Hepatocyte (in vitro differentiated cells): ENCODE results near the gene FLYWCH1. TPM values are rescaled to one million over a fixed set of nuclear protein-coding genes. Genes with fewer than 3 reads are reported as not detected.

Experiments
- DNase-seq: peaks from one replicate; pipeline ENCODE4 v3.0.0-alpha.2; 2016; ENCODE audit warnings: low spot score
- H2AFZ ChIP-seq: fragments of 200-600 bp; sonication (generic); 2 replicates; pipeline ENCODE4 v1.6.0; 2016; ENCODE audit warnings: antibody characterized with exemption, mild to moderate bottlenecking
- H3K27ac ChIP-seq: fragments of 200-600 bp; sonication (generic); 2 replicates; pipeline ENCODE4 v1.5.1; 2016; ENCODE audit warnings: mild to moderate bottlenecking
- H3K27me3 ChIP-seq: fragments of 200-600 bp; sonication (generic); 2 replicates; pipeline ENCODE4 v1.6.1; 2016
- H3K36me3 ChIP-seq: fragments of 200-600 bp; sonication (generic); replicated peaks from 2 replicates; pipeline ENCODE4 v1.5.1; 2016; ENCODE audit warnings: low read depth; ENCODE audit not compliant: insufficient read depth
- H3K4me1 ChIP-seq: fragments of 200-600 bp; sonication (generic); 2 replicates; pipeline ENCODE4 v1.5.1; 2016; ENCODE audit warnings: mild to moderate bottlenecking, moderate library complexity; ENCODE audit not compliant: insufficient read depth
- H3K4me2 ChIP-seq: fragments of 200-600 bp; sonication (generic); 2 replicates; pipeline ENCODE4 v1.6.0; 2016
- H3K4me3 ChIP-seq: fragments of 200-600 bp; sonication (generic); 2 replicates; pipeline ENCODE4 v1.5.1; 2016; ENCODE audit warnings: mild to moderate bottlenecking
- H3K79me2 ChIP-seq: fragments of 200-600 bp; sonication (generic); 2 replicates; pipeline ENCODE4 v1.6.0; 2017; ENCODE audit warnings: mild to moderate bottlenecking
- H3K9me2 ChIP-seq: fragments of 200-600 bp; sonication (generic); replicated peaks from 2 replicates; pipeline ENCODE4 v1.6.0; 2017; ENCODE audit warnings: mild to moderate bottlenecking; ENCODE audit not compliant: insufficient read depth
- H3K9me3 ChIP-seq: fragments of 200-600 bp; sonication (generic); 2 replicates; pipeline ENCODE4 v1.5.1; 2016; ENCODE audit warnings: low read depth, mild to moderate bottlenecking
- H4K20me1 ChIP-seq: fragments of 200-600 bp; sonication (generic); 2 replicates; pipeline ENCODE4 v1.6.0; 2016; ENCODE audit warnings: mild to moderate bottlenecking; ENCODE audit not compliant: insufficient read depth, poor library complexity, severe bottlenecking
- EZH2 ChIP-seq: fragments of 200-600 bp; sonication (generic); IDR thresholded peaks from 2 replicates; pipeline ENCODE4 v1.6.1; 2016; ENCODE audit warnings: antibody characterized with exemption, mild to moderate bottlenecking, borderline replicate concordance
- EZH2phosphoT487 ChIP-seq: fragments of 200-600 bp; sonication (generic); IDR thresholded peaks from one replicate; pipeline ENCODE4 v1.6.1; 2018; ENCODE audit warnings: antibody characterized with exemption, mild to moderate bottlenecking, low read depth, moderate library complexity; ENCODE audit not compliant: unreplicated experiment, severe bottlenecking
- WGBS: methylation state at CpG from one replicate; pipeline ENCODE4 v1.1.6; 2016; ENCODE audit warnings: low lambda C conversion rate; ENCODE audit errors: missing lambda C conversion rate; 5-methylcytosine and 5-hydroxymethylcytosine counted together
- polyA plus RNA-seq: library from polyadenylated mRNA; unstranded; fragments of >200 nt; fragmentation: Nextera tagmentation; extraction: Ambion mirVana; gene quantifications from 2 replicates; pipeline ENCODE4 v1.2.1, GENCODE V29; 2016
- total RNA-seq: library from RNA; depleted of rRNA; stranded (reverse); fragments of >200 nt; gene quantifications from 2 replicates; pipeline ENCODE4 v1.2.3, GENCODE V29; 2014
- TF ChIP-seq, protein P1 (sequence below): fragments of 200-600 bp; sonication (generic); IDR thresholded peaks from 2 replicates; pipeline ENCODE4 v1.5.1; 2016; ENCODE audit warnings: antibody characterized with exemption, mild to moderate bottlenecking; ENCODE audit not compliant: poor library complexity

The FLYWCH1 gene
- total and polyA plus RNA-seq, 2 experiments from 2014 or later, result 11.7 to 16.9 TPM

DNA sequence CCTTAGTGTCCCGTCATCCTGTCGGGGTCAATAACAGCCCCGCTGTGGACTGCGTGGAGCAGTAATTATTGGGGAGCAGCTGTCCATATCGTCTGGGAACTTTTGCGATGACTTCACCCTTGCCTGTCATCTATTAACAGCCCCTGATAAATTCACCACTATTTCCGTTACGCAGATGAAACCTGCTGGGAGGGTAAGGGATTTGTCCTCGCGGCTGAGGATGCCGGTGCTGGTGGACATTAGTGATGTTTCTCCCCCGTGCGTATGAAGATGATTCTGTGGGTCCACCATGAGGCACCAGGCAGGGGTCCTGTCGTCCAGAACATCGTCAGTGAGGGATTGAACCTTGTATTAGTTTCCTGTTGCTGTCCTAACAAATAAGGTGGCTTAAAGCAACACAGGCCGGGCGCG is 27.7 kb upstream of the FLYWCH1 start:
- no peak for TF ChIP-seq EZH2phosphoT487
- TF ChIP-seq EZH2, result no peak

DNA sequence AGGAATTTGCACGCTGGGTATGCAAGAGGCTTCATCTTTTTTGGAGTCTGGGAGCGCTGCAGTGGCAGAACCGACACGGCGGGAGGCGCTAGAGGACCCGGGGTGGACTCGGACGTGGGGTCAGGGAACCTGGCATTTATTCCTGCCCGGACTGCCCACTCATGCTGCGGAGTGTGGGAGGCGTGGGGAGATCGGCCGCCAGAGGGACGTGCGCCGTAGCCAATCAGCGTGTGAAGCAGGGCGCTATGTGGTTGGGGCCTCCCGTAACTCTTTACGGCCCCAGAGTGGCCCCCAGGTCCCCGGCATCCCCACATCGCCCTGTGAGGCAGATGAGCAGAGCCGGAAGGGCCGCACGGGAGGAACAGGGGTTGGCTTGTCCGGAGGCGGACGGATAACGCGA is 17.5 kb upstream of the FLYWCH1 start:
- Histone ChIP-seq H3K4me2 (no peak overlapping the region), H3K4me1 (peaks cover 6% of the 10 kb centered on the region), H3K79me2 (peaks cover 6% of the 10 kb centered on the region), H3K9me3 (no peaks in the 10 kb centered on the region), H3K27ac (no peak overlapping the region), H4K20me1 (no peaks in the 10 kb centered on the region), H2AFZ (no peak overlapping the region), H3K27me3 (no peaks in the 10 kb centered on the region), H3K4me3 (no peak overlapping the region), H3K9me2 (no peaks in the 10 kb centered on the region), H3K36me3 (no peaks in the 10 kb centered on the region)
- 94% methylated on average over 31 of the region's 31 CpGs for WGBS
- TF ChIP-seq, protein P1, sequence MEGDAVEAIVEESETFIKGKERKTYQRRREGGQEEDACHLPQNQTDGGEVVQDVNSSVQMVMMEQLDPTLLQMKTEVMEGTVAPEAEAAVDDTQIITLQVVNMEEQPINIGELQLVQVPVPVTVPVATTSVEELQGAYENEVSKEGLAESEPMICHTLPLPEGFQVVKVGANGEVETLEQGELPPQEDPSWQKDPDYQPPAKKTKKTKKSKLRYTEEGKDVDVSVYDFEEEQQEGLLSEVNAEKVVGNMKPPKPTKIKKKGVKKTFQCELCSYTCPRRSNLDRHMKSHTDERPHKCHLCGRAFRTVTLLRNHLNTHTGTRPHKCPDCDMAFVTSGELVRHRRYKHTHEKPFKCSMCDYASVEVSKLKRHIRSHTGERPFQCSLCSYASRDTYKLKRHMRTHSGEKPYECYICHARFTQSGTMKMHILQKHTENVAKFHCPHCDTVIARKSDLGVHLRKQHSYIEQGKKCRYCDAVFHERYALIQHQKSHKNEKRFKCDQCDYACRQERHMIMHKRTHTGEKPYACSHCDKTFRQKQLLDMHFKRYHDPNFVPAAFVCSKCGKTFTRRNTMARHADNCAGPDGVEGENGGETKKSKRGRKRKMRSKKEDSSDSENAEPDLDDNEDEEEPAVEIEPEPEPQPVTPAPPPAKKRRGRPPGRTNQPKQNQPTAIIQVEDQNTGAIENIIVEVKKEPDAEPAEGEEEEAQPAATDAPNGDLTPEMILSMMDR, result no peak
- TF ChIP-seq EZH2, result no peak
- no peak for TF ChIP-seq EZH2phosphoT487
- DNase-seq, result no peak

More for the DNA sequence above, 27.7 kb upstream of the FLYWCH1 start:
- Histone ChIP-seq H4K20me1 (no peaks in the 10 kb centered on the region), H3K27ac (peak overlapping the region; percentile 73), H3K4me3 (peak overlapping the region; percentile 61), H3K27me3 (no peaks in the 10 kb centered on the region), H3K9me3 (no peaks in the 10 kb centered on the region), H2AFZ (peak overlapping the region; percentile 93), H3K4me1 (peaks cover 6% of the 10 kb centered on the region), H3K9me2 (no peaks in the 10 kb centered on the region), H3K36me3 (no peaks in the 10 kb centered on the region), H3K4me2 (peak overlapping the region; percentile 95), H3K79me2 (peaks cover 17% of the 10 kb centered on the region)
- WGBS, result 73% methylated on average over 18 of the region's 18 CpGs
- no peak for DNase-seq

DNA sequence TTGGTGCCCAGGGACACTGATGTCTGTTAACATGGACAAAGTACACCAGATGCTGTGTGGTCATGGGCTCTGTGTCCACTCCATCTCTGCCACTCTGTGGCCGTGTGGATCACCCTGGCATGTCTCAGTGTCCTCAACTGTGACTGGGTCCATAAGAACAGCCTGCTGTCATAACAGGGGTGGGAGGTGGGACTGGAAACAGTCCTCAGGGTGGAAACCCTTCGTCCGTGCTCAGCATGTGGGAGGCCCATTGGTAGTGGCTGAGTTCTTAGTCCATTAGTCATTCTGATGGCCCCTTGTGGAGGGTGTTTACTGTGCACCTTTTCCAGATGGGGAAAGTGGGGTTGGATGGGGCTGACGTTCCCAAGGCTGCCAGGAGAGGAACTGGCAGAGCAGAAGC is 15.9 kb upstream of the FLYWCH1 start:
- Histone ChIP-seq H3K27ac (no peak overlapping the region), H3K4me3 (no peak overlapping the region), H3K9me2 (no peaks in the 10 kb centered on the region), H3K4me1 (peaks cover 6% of the 10 kb centered on the region), H3K9me3 (no peaks in the 10 kb centered on the region), H3K36me3 (no peaks in the 10 kb centered on the region), H3K27me3 (no peaks in the 10 kb centered on the region), H2AFZ (no peak overlapping the region), H3K4me2 (no peak overlapping the region), H3K79me2 (no peaks in the 10 kb centered on the region), H4K20me1 (no peaks in the 10 kb centered on the region)
- WGBS, result 67% methylated on average over 4 of the region's 4 CpGs
- DNase-seq, result no peak
- no peak for TF ChIP-seq EZH2
- TF ChIP-seq EZH2phosphoT487, result no peak
- TF ChIP-seq, protein P1, result no peak

DNA sequence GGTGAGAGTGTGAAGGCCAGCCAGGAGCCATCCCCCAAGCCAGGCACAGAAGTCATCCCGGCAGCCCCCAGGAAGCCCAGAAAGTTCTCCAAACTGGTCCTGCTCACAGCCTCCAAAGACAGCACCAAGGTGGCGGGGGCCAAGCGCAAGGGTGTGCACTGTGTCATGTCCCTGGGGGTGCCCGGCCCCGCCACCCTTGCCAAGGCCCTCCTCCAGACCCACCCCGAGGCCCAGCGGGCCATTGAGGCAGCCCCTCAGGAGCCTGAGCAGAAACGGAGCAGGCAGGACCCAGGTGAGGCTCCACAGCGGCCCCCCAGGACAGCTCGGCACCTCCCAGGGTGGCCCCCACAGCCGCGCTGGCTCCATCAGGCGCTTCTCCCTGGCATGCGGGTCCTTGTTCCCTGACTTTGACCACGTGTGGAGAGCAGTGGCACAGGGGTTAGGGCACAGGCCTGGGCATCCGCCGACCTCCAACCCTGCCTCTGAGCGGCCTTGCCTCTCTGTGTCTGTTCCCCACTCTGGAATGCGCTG is 15.2 kb upstream of the FLYWCH1 start:
- H3K79me2 ChIP-seq, result no peaks in the 10 kb centered on the region
- no peaks in the 10 kb centered on the region for H3K36me3 ChIP-seq
- H3K9me2 ChIP-seq, result no peaks in the 10 kb centered on the region
- DNase-seq, result no peak
- no peak overlapping the region for H3K27ac ChIP-seq
- H3K4me3 ChIP-seq, result no peak overlapping the region
- TF ChIP-seq EZH2phosphoT487 (no peak), EZH2 (no peak)
- TF ChIP-seq, protein P1, result no peak
- no peaks in the 10 kb centered on the region for H3K9me3 ChIP-seq
- H3K4me2 ChIP-seq, result no peak overlapping the region
- H3K27me3 ChIP-seq, result no peaks in the 10 kb centered on the region
- 97% methylated on average over 19 of the region's 19 CpGs for WGBS
- no peaks in the 10 kb centered on the region for H4K20me1 ChIP-seq
- peaks cover 6% of the 10 kb centered on the region for H3K4me1 ChIP-seq
- no peak overlapping the region for H2AFZ ChIP-seq
